ENCODE results near the gene COX4I1.
"Not testable (repeated sequence)": the region's sequence is repeated elsewhere in the genome, so short reads cannot be mapped to it uniquely, and the experiment has no call there.

Gene COX4I1

GRCh38 chr16:85824161-85825135 is 25.0 kb downstream of the COX4I1 start:
- no peak for DNase-seq (ENCODE audit: low read depth in 2 of 2)

- no peak for DNase-seq (ENCODE audit: low read depth in 2 of 2)
These were observed 25.8 kb downstream of the COX4I1 start for GRCh38 chr16:85825326-85825725.

- DNase-seq (ENCODE audit: low read depth in 2 of 2), result no peak
These were observed 27.3 kb downstream of the COX4I1 start for GRCh38 chr16:85826686-85827247.

- no peak for DNase-seq (ENCODE audit: low read depth in 2 of 2)
These were observed 28.7 kb downstream of the COX4I1 start for GRCh38 chr16:85828166-85828565.

- no peak for DNase-seq (ENCODE audit: low read depth in 2 of 2)
These were observed 29.8 kb downstream of the COX4I1 start for GRCh38 chr16:85829171-85829719.

GRCh38 chr16:85829751-85830445 is 30.4 kb downstream of the COX4I1 start:
- DNase-seq (ENCODE audit: low read depth in 2 of 2), result no peak

GRCh38 chr16:85830821-85831220 is 31.3 kb downstream of the COX4I1 start:
- DNase-seq (ENCODE audit: low read depth in 2 of 2), result no peak

GRCh38 chr16:85832570-85833218 is 33.2 kb downstream of the COX4I1 start:
- no peak for DNase-seq (ENCODE audit: low read depth in 2 of 2)

- DNase-seq (ENCODE audit: low read depth in 2 of 2), result no peak
These were observed 33.9 kb downstream of the COX4I1 start for GRCh38 chr16:85833219-85833920.

GRCh38 chr16:85834741-85835140 is 35.2 kb downstream of the COX4I1 start:
- DNase-seq (ENCODE audit: low read depth in 2 of 2), result no peak

- no peak for DNase-seq (ENCODE audit: low read depth in 2 of 2)
These were observed 35.8 kb downstream of the COX4I1 start for GRCh38 chr16:85835227-85835751.

- no peak for DNase-seq (ENCODE audit: low read depth in 2 of 2)
These were observed 36.6 kb downstream of the COX4I1 start for GRCh38 chr16:85835956-85836705.

GRCh38 chr16:85836706-85837582 is 37.4 kb downstream of the COX4I1 start:
- no peak for DNase-seq (ENCODE audit: low read depth in 2 of 2)

- not testable (repeated sequence) for DNase-seq (ENCODE audit: low read depth in 2 of 2)
These were observed 38.2 kb downstream of the COX4I1 start for GRCh38 chr16:85837654-85838053.

GRCh38 chr16:85838381-85838780 is 38.9 kb downstream of the COX4I1 start:
- DNase-seq (ENCODE audit: low read depth in 2 of 2), result no peak

GRCh38 chr16:85838876-85839585 is 39.5 kb downstream of the COX4I1 start:
- no peak for DNase-seq (ENCODE audit: low read depth in 2 of 2)

GRCh38 chr16:85839681-85840240 is 40.3 kb downstream of the COX4I1 start:
- no peak for DNase-seq (ENCODE audit: low read depth in 2 of 2)

GRCh38 chr16:85840395-85840794 is 40.9 kb downstream of the COX4I1 start:
- no peak for DNase-seq (ENCODE audit: low read depth in 2 of 2)

Data from stimulated activated CD4-positive, alpha-beta T cell treated with anti-CD3 and anti-CD28 coated beads, Interleukin-1b, Interleukin-23, amount 100 ng/mL, for 4 hours (primary cell).